PC-9 (cell line): ENCODE results near the gene KLF15. TPM values are rescaled to one million over a fixed set of nuclear protein-coding genes. Genes with fewer than 3 reads are reported as not detected.

Source experiments
- BruUV-seq: library from RNA; stranded (reverse); fragments of 400-500 nt; replicated peaks from 2 replicates; lab custom pipeline; 2021; lab: Mats Ljungman, UMichigan
- CTCF ChIA-PET: fragments of 300-600 bp; sonication (Branson Sonifier 250); formaldehyde crosslinking; loops from one replicate; lab custom pipeline; 2022; ENCODE audit warnings: antibody characterized with exemption; lab: Charles Lee
- POLR2A ChIA-PET: fragments of 300-600 bp; sonication (Branson Sonifier 250); formaldehyde crosslinking; loops from one replicate; lab custom pipeline; 2022; ENCODE audit warnings: antibody characterized with exemption; ENCODE audit not compliant: unreplicated experiment; lab: Charles Lee
- DNase-seq, 2 experiments: peaks; one replicate each; pipeline versions ENCODE4 v3.0.0 to v3.0.0-alpha.2; 2015 to 2022; ENCODE audit warnings: mixed read lengths in 1 of 2
- H2AFZ ChIP-seq: fragments of 200-600 bp; sonication (generic); 2 replicates; pipeline ENCODE4 v1.8.1; 2017; ENCODE audit warnings: antibody characterized with exemption
- H3F3A ChIP-seq: fragments of 200-600 bp; sonication (generic); 2 replicates; pipeline ENCODE4 v1.8.1; 2017; ENCODE audit warnings: antibody characterized with exemption, mild to moderate bottlenecking, low read depth; ENCODE audit not compliant: insufficient read depth
- H3K27ac ChIP-seq: fragments of 200-600 bp; sonication (generic); 2 replicates; pipeline ENCODE4 v1.6.1; 2016; ENCODE audit warnings: mixed run types
- H3K27me3 ChIP-seq: fragments of 200-600 bp; sonication (generic); 2 replicates; pipeline ENCODE4 v1.6.1; 2016; ENCODE audit warnings: low read depth, mixed run types; ENCODE audit not compliant: insufficient read depth
- H3K36me3 ChIP-seq: fragments of 200-600 bp; sonication (generic); 2 replicates; pipeline ENCODE4 v1.6.1; 2016; ENCODE audit warnings: low read depth, mixed run types
- H3K4me1 ChIP-seq: fragments of 200-600 bp; sonication (generic); replicated peaks from 2 replicates; pipeline ENCODE4 v1.6.1; 2016; ENCODE audit warnings: mixed run types; ENCODE audit not compliant: insufficient read depth
- H3K4me2 ChIP-seq: fragments of 200-600 bp; sonication (generic); 2 replicates; pipeline ENCODE4 v1.6.1; 2017; ENCODE audit warnings: mixed run types
- H3K4me3 ChIP-seq: fragments of 200-600 bp; sonication (generic); 2 replicates; pipeline ENCODE4 v1.6.1; 2016; ENCODE audit warnings: mixed run types
- H3K79me2 ChIP-seq: fragments of 200-600 bp; sonication (generic); 2 replicates; pipeline ENCODE4 v1.6.1; 2017; ENCODE audit warnings: low read depth, mixed run types
- H3K9me2 ChIP-seq: fragments of 200-600 bp; sonication (generic); 2 replicates; pipeline ENCODE4 v1.8.1; 2017; ENCODE audit warnings: mild to moderate bottlenecking; ENCODE audit not compliant: insufficient read depth
- H3K9me3 ChIP-seq: fragments of 200-600 bp; sonication (generic); 2 replicates; pipeline ENCODE4 v1.8.1; 2016; ENCODE audit warnings: low read depth; ENCODE audit not compliant: insufficient read depth
- H4K20me1 ChIP-seq: fragments of 200-600 bp; sonication (generic); 2 replicates; pipeline ENCODE4 v1.8.1; 2017; ENCODE audit not compliant: insufficient read depth
- CTCF ChIP-seq: fragments of 200-600 bp; sonication (generic); conservative IDR thresholded peaks from 2 replicates; pipeline ENCODE4 v1.6.1; 2017; ENCODE audit warnings: mixed run types, antibody characterized with exemption, mild to moderate bottlenecking, moderate library complexity
- EZH2 ChIP-seq: fragments of 200-600 bp; sonication (generic); IDR thresholded peaks from 2 replicates; pipeline ENCODE4 v1.8.0; 2017; ENCODE audit warnings: antibody characterized with exemption, low read depth
- intact Hi-C: fragments of 100-400 bp; cut with micrococcal nuclease; formaldehyde crosslinking; loops from one replicate; pipeline ENCODE4 v1.10.0; 2022; ENCODE audit not compliant: unreplicated experiment
- total RNA-seq: library from RNA; stranded (reverse); gene quantifications from 2 replicates; pipeline ENCODE4 v1.2.3, GENCODE V29; 2021

The KLF15 gene
- total RNA-seq, 1 experiment from 2014 or later, result 0.70 TPM

- Histone ChIP-seq H4K20me1 (no peaks in the 10 kb centered on the region), H3K36me3 (no peaks in the 10 kb centered on the region), H3K27me3 (peaks cover 6% of the 10 kb centered on the region; the same call in 1 of the 2 replicates), H3K4me1 (peaks cover 14% of the 10 kb centered on the region), H2AFZ (no peak overlapping the region), H3K9me3 (no peaks in the 10 kb centered on the region), H3K79me2 (no peaks in the 10 kb centered on the region), H3K9me2 (no peaks in the 10 kb centered on the region), H3K4me2 (no peak overlapping the region), H3K27ac (no peak overlapping the region), H3K4me3 (no peak overlapping the region), H3F3A (peaks cover 13% of the 10 kb centered on the region; the same call in 1 of the 2 replicates)
- intact Hi-C loops, result no loop called here
- ChIA-PET POLR2A (no interaction called here), CTCF (no interaction called here)
- TF ChIP-seq EZH2, result no peak
- no peak for TF ChIP-seq CTCF
- DNase-seq, result no peak
- no TSS peak for BruUV-seq
These were observed 45.6 kb upstream of the KLF15 start for GRCh38 chr3:126402666-126403302.

GRCh38 chr3:126402178-126402577 lies 45.0 kb upstream of the KLF15 start:
- no TSS peak for BruUV-seq
- no peak overlapping the region for H2AFZ ChIP-seq

GRCh38 chr3:126401611-126402160 lies 44.5 kb upstream of the KLF15 start:
- Histone ChIP-seq H3K4me2 (no peak overlapping the region), H3K27me3 (no peaks in the 10 kb centered on the region; the same call in 1 of the 2 replicates), H3K4me1 (peaks cover 14% of the 10 kb centered on the region), H4K20me1 (no peaks in the 10 kb centered on the region), H3F3A (peaks cover 13% of the 10 kb centered on the region; the same call in 1 of the 2 replicates), H3K9me3 (no peaks in the 10 kb centered on the region), H3K27ac (no peak overlapping the region), H3K36me3 (no peaks in the 10 kb centered on the region), H2AFZ (no peak overlapping the region), H3K4me3 (no peak overlapping the region), H3K9me2 (no peaks in the 10 kb centered on the region), H3K79me2 (no peaks in the 10 kb centered on the region)
- ChIA-PET POLR2A (no interaction called here), CTCF (no interaction called here)
- intact Hi-C loops, result no loop called here
- no TSS peak for BruUV-seq
- TF ChIP-seq EZH2 (no peak), CTCF (no peak)
- no peak for DNase-seq

More at GRCh38 chr3:126402178-126402577, 45.0 kb upstream of the KLF15 start:
- peaks cover 14% of the 10 kb centered on the region for H3K4me1 ChIP-seq
- ChIA-PET POLR2A (no interaction called here), CTCF (no interaction called here)
- peaks cover under 1% of the 10 kb centered on the region; the same call in 1 of the 2 replicates for H3K27me3 ChIP-seq
- no peak overlapping the region for H3K4me3 ChIP-seq
- H3K9me3 ChIP-seq, result no peaks in the 10 kb centered on the region
- no peak overlapping the region for H3K27ac ChIP-seq
- no peaks in the 10 kb centered on the region for H3K79me2 ChIP-seq
- intact Hi-C loops, result no loop called here
- no peak for DNase-seq
- peaks cover 13% of the 10 kb centered on the region; the same call in 1 of the 2 replicates for H3F3A ChIP-seq
- no peak overlapping the region for H3K4me2 ChIP-seq
- TF ChIP-seq EZH2 (no peak), CTCF (no peak)
- H4K20me1 ChIP-seq, result no peaks in the 10 kb centered on the region
- no peaks in the 10 kb centered on the region for H3K9me2 ChIP-seq
- H3K36me3 ChIP-seq, result no peaks in the 10 kb centered on the region
